HG02870 (cell line): Measurements from ENCODE around the gene B3GALT6.

Experiments used
- ATAC-seq: cut with Tn5 transposase; IDR thresholded peaks from one replicate; pipeline ENCODE4 v1.9.1; 2021; ENCODE audit warnings: mild to moderate bottlenecking, moderate library complexity; ENCODE audit not compliant: unreplicated experiment

Gene B3GALT6

DNA sequence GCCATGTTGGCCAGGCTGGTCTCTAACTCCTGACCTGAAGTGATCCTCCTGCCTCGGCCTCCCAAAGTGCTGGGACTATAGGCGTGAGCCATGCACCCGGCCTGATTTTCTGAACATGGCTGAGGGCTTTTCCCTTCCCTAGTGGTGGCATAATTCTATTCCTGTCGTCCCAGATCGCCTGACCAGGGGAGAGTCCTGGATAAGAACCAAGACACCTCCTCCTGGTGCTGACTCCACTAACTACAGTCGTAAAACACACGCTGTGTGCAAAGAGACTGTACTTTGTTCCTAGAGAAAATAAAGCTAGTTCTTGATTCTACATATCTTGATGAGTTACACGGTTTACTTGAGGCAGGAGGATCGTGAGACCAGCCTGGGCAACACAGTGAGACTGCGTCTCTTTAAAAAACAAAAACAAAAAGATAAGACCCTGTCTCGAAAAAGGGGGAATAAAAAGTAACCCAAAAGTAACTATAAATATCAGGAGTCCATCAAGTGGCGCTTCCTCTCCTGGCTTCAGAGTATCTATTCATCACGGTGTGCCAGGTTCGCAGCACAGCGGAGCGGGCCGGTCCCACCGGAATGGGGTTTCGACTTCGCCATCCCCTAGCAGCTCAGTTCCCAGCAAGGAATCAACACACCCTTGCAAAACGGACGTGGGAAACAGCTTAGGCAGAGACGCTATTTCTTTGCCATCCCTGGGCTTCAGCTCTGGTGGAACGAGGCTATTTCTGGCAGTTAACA is 1.2 kb upstream of the B3GALT6 start:
- ATAC-seq = no peak

DNA sequence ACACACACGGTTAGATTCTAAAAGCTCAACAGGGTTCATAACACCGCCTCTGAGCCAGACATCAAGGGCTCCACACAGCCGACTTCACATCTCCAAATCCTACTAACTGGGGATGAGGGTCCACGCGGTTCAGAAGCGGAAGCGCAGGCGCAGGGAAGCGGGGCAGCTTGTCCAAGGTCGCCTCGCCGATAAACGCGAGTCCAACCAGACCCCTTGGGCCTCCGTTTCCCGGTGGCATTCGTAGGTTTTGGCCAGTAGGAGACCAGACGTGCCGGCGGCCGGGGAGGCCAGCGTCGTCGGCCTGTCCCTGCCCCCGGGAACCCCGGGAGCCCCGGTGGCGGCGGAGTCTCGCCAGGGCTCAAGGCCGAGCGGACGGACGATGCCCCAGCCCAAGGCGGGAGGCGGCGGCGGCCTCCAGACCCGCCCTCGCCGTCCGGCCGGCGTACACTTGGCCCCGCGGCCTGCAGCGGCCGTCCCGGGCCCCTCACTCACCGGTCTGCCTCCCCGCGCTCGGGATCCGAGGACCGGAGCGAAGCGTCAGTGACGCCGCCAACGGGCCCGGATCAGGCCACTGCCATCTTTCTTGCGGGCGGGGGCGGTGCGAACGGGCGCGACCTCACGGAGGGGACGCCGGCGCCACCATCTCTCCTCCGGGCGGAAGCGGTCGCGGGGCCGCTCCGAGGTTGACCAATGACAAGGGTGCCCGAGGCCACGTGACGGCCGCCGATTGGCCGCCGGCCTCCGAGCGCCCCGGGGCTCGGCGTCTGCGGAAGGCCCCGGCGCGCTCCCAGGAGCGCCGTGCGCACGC is 433 bp upstream of the B3GALT6 start, which contains the start of gene SDF4:
TSS of gene SDF4 (minus strand) at position 602 of the 808 bp plus-strand sequence. CDS start 3,229 bp downstream, outside the sequence.
- ATAC-seq = peak; percentile 91

DNA sequence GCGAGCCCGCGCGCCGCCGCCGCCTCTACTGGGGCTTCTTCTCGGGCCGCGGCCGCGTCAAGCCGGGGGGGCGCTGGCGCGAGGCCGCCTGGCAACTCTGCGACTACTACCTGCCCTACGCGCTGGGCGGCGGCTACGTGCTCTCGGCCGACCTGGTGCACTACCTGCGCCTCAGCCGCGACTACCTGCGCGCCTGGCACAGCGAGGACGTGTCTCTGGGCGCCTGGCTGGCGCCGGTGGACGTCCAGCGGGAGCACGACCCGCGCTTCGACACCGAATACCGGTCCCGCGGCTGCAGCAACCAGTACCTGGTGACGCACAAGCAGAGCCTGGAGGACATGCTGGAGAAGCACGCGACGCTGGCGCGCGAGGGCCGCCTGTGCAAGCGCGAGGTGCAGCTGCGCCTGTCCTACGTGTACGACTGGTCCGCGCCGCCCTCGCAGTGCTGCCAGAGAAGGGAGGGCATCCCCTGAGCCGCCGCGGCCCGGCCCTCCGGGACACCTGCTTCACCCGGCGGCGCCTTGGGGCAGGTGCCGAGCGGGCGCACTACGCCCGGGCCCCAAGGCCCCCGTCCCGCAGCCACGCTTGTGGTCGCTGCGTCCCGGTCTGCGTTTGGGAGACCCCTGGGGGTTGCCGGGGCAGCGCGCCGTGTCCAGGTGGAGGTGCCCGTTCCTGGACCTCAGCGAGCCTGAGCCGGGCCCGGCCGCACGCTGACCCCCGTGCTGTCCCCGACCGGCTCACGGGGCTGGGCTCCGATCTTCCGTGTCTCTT is 944 bp downstream of the B3GALT6 start:
- ATAC-seq = no peak

GRCh38 chr1:1233567-1233892 is 1.5 kb downstream of the B3GALT6 start:
- ATAC-seq = no peak

GRCh38 chr1:1234180-1234808 is 2.3 kb downstream of the B3GALT6 start:
- ATAC-seq = no peak

DNA sequence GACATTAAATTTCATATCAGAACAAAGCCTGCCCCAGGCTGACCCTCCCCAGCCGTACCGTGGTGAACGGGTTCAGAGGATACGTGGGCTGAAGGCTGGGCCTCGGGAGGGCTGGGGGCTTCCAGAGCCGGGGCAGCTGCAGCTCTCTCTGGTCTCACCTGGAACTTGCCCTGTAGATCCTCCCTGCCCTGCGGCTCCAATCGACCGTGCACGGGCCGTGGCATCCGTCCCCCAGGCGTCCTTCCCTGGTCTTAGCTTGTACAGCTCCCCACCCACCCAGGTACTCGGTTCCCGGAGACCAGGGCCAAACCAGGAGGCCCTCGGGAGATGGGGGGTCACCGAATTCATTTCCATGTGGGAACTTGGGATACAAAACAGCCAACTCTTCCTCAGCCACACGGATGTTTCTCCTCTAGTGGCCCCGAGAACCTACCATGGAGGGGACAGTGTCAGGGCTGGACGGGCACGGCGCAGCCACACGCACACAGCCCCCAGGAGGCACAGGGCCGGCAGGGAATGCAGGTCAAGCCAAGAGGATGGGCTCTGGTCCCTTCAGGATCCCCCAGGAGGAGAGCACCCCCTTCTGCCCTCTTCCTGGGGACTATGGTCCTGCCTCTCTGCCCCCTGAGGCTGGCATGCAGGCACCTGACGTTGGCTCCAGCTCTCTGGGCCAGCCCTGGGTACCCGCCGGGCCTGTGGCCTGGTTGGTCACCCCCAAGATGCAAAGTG is 3.1 kb downstream of the B3GALT6 start:
- no peak for ATAC-seq

GRCh38 chr1:1236176-1236763 is 4.2 kb downstream of the B3GALT6 start:
- ATAC-seq = no peak

- no peak for ATAC-seq
These were observed 5.2 kb downstream of the B3GALT6 start for GRCh38 chr1:1236945-1237873.

GRCh38 chr1:1237874-1238701 is 6.1 kb downstream of the B3GALT6 start:
- ATAC-seq = no peak

GRCh38 chr1:1238702-1239178 is 6.7 kb downstream of the B3GALT6 start:
- no peak for ATAC-seq

GRCh38 chr1:1239227-1239613 is 7.2 kb downstream of the B3GALT6 start:
- no peak for ATAC-seq

GRCh38 chr1:1239614-1240347 is 7.7 kb downstream of the B3GALT6 start:
- ATAC-seq = no peak

DNA sequence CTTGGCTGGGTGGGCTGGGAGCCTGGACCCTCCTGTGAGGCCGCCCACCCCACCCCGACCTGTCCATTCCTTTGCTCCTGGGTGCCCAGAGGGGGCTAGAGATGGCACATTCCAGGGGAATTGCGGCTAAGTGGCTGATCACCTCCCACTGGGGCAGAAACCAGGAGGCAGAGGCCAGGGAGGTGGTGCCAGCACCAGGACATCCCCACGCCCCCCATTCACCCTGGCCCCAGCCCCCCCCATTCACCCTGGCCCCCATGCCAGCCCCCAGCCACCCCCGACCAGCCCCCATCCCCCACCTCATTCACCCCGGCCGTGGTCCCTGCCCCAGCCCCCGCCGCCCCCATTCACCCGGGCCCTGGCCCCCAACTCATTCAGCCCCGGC is 8.3 kb downstream of the B3GALT6 start:
- no peak for ATAC-seq

- no peak for ATAC-seq
These were observed 9.0 kb downstream of the B3GALT6 start for GRCh38 chr1:1240822-1241587.

DNA sequence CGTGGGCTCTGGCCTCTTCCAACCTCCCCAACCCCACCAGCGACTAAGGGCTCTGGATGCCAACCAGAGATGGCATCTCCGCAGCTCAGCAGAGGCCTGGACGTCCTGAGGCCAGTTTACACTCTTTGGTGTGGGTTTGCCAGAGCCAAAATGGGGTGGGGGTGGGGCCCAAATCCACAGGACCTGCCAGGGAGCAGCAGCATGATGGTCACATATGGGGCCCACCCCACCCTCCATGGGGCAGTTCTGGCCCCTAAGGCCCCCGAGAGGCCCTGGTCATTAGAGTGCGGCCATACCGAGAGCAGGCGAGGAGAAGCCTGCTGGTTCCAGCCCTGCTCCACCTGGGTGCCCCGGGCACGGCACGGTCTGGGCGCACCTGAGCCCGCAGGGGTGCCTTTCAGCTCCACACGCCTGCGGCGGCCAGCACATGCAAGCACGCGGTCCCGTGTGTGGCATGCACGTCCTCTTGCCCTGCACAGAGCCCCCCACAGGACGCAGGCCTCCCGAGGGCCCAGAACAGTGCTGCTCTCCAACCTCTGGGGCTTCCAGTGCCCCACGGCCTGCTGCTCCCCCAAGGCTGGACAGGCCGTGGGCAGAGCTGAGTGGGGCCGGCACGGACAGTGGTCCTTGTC is 9.7 kb downstream of the B3GALT6 start:
- ATAC-seq = no peak
